DMS53 treated with DMSO at 0.1 percent for 48 hours (cell line): Measurements from ENCODE around the gene BAG2.

Source experiments
- DNase-seq: peaks from one replicate; lab custom pipeline; 2025; ENCODE audit not compliant: unreplicated experiment; lab: John Stamatoyannopoulos, UW

Gene BAG2

GRCh38 chr6:57173886-57174510 lies 1.9 kb downstream of the BAG2 start:
- DNase-seq = peak; percentile 12

- no peak for DNase-seq
Measured at GRCh38 chr6:57174511-57174907, 2.4 kb downstream of the BAG2 start.

GRCh38 chr6:57177545-57178265 lies 5.6 kb downstream of the BAG2 start:
- DNase-seq = no peak

- DNase-seq = no peak
Measured at GRCh38 chr6:57180596-57180995, 8.5 kb downstream of the BAG2 start.

GRCh38 chr6:57182017-57182432 lies 9.9 kb downstream of the BAG2 start:
- DNase-seq = no peak

GRCh38 chr6:57183336-57183735 lies 11.2 kb downstream of the BAG2 start:
- no peak for DNase-seq

- peak; percentile 6 for DNase-seq
Measured at GRCh38 chr6:57190140-57190539, 18.0 kb downstream of the BAG2 start.

- DNase-seq = no peak
Measured at GRCh38 chr6:57193177-57193576, 21.1 kb downstream of the BAG2 start.

- DNase-seq = no peak
Measured at GRCh38 chr6:57195457-57195856, 23.3 kb downstream of the BAG2 start.

- DNase-seq = peak; percentile 3
Measured at GRCh38 chr6:57198926-57199636, 27.0 kb downstream of the BAG2 start.

GRCh38 chr6:57201718-57202117 lies 29.6 kb downstream of the BAG2 start:
- DNase-seq = no peak

- DNase-seq = no peak
Measured at GRCh38 chr6:57205550-57206328, 33.6 kb downstream of the BAG2 start.

- DNase-seq = no peak
Measured at GRCh38 chr6:57207141-57207540, 35.0 kb downstream of the BAG2 start.

GRCh38 chr6:57207872-57208271 lies 35.7 kb downstream of the BAG2 start:
- no peak for DNase-seq

- DNase-seq = no peak
Measured at GRCh38 chr6:57209030-57209429, 36.9 kb downstream of the BAG2 start.

GRCh38 chr6:57210060-57210459 lies 37.9 kb downstream of the BAG2 start:
- DNase-seq = no peak

- no peak for DNase-seq
Measured at GRCh38 chr6:57215260-57215659, 43.1 kb downstream of the BAG2 start.

- DNase-seq = no peak
Measured at GRCh38 chr6:57216235-57217101, 44.3 kb downstream of the BAG2 start.

GRCh38 chr6:57217270-57217669 lies 45.1 kb downstream of the BAG2 start:
- no peak for DNase-seq

GRCh38 chr6:57220083-57220703 lies 48.1 kb downstream of the BAG2 start:
- DNase-seq = no peak
